ENCODE data around the gene RBM33.
A peak's percentile ranks its signal among the peaks of the same experiment; 100 is the strongest.

Gene RBM33

GRCh38 chr7:155754165-155754564 lies 109.7 kb downstream of the RBM33 start:
- no peak for DNase-seq

- DNase-seq = no peak
Observed at GRCh38 chr7:155755026-155755425, 110.6 kb downstream of the RBM33 start.

DNA sequence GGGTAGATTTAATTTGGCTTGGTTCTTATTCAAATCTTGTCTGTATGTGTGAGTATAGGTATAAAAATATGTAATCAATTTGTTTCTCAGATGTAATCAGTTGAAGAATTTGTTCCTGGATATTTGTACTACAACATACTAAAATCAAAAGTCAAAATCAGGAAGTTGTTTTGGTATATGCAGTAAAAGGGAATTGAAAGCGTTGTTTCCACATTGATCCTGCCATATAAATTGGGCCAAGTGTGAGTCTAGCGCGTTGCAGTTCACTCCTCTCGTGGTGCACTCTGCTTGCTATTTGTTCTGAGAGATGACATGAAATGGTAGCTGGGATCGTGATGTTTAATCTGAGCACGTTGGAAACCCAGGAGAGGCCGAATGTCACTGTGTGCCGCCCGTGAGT lies 111.9 kb downstream of the RBM33 start:
- DNase-seq = peak; percentile 71

DNA sequence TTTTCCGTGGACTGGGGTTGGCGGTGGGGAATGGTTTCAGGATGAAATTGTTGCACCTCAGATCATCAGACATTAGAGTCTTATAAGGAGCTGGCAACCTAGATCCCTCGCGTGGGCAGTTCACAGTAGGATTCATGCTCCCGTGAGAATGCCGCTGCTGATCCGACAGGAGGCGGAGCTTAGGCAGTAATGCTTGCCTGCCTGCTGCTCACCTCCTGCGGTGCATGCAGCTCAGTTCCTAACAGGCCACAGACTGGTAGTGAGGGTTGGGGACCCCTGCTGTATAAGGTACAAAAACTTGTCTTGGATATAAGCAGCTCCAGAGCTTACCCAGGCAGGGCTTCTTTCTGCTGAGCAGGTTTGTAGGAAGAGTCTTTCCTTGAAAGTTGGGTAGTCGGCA lies 113.9 kb downstream of the RBM33 start:
- no peak for DNase-seq

DNA sequence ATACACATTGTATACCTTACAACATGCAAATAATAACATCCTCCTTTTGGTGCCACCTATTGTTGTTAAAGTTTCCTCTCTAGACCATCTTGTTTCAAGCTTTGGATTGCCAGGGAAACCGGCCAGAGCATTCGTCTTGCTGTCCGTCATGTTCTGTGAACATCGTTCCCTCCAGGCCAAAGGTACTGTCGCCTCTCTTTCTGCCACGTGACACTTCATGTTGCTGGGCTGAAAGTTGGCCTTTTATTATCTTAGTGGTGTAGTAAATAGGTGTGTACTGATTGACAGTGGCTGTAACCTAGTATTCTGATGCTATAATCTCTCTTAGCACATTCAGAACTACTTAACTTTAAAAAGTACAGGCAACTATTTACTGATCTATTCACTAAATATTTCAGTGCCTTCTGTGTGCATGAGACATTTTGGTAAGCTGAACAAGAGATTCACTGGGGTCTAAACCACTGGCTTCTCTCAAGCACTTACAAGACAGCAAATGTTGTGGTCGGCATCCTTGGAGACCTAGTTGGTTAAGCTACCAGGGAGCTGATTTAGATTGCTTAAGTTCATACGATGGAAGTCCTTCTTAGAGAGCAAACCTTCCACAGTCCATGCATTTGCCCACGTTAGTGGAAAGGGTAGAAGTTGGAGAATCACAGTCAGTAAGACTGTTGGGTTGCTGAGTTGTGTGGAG lies 115.4 kb downstream of the RBM33 start:
- DNase-seq = no peak

GRCh38 chr7:155761162-155761561 lies 116.7 kb downstream of the RBM33 start:
- DNase-seq = peak; percentile 10

- DNase-seq = no peak
Observed at GRCh38 chr7:155762036-155762435, 117.6 kb downstream of the RBM33 start.

GRCh38 chr7:155762655-155763054 lies 118.2 kb downstream of the RBM33 start:
- DNase-seq = no peak

DNA sequence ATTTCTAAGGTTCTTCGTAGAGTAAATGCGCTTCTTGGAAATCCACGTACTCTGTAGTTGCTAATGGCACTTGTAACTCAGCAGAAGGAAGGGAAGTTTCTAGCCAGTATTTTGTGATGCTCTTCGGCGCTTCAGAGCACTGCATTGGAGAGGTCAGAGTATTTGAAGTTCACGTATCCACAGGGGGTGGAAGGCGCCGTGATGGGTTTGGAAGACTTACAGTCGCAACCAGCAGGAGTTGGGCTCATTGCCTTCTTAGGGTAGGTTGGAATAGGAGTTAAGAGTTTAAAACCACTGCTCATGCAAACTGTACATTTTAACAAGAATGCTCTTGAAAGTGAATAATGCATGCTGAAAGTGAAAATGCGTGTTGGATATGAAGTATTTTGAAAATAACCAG lies 118.7 kb downstream of the RBM33 start:
- DNase-seq = no peak

GRCh38 chr7:155763691-155764437 lies 119.4 kb downstream of the RBM33 start:
- DNase-seq = no peak

DNA sequence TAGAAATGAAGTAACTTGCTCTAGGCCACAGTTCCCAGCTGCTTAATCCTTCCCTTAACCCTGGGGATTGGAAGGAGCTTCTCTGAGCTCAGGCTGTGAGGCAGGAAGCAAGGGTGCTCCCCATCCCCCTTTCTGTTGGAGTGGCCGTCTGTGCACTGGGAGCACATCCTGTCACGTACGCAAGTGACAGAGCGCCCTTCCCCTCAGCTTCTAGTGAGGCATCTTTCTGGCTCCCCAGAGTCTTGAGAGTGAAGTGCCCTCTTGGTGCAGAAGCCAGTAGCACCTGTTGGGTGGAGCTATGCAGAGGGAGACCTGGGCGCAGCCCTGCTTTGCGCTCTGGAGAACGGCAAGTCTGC lies 120.0 kb downstream of the RBM33 start:
- no peak for DNase-seq

GRCh38 chr7:155765458-155765857 lies 121.0 kb downstream of the RBM33 start:
- no peak for DNase-seq

GRCh38 chr7:155766386-155766785 lies 121.9 kb downstream of the RBM33 start:
- no peak for DNase-seq

DNA sequence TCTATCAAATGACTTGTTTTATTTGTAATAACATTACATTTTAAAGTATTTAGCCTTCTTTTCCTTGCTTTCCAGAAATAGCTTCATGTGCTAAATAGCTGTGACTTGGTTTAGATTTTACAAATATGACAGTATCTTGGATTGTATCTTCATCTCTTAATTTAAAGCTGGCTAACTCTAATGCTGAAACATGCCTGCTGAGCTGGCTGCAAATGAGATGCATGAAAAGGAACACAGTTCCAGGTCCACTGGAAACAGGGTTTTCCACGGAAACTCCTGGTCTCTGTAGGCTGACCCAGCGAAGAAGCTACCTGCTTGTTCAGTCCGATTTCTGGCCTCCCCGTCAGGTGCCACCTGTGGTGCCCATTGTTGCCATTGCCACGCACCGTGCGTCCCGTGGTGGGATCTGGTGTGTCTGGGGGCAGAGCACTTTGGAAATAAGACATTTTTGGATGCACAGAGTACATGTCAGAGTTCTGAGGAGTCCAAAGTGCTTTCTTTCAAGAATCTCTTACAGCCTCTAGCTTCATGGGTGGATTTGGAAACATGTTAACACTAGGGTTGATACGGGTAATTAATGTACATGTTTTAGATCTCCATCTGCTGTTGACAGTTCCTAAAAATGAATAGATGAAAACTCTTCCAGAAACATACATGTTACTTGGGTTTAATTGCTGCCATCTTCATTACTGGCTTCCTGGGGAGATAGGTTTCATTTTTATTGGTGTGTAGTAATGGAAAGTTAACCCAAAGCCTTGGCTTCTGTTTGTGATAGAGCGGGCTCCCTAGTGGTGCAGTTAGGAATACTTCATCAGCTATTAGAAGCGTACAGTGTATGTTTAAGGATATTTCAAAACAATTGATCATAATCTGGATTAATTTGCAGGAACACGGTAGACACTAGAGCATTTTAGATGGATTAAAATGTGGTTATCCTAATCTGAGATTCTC lies 122.8 kb downstream of the RBM33 start:
- DNase-seq = no peak

DNA sequence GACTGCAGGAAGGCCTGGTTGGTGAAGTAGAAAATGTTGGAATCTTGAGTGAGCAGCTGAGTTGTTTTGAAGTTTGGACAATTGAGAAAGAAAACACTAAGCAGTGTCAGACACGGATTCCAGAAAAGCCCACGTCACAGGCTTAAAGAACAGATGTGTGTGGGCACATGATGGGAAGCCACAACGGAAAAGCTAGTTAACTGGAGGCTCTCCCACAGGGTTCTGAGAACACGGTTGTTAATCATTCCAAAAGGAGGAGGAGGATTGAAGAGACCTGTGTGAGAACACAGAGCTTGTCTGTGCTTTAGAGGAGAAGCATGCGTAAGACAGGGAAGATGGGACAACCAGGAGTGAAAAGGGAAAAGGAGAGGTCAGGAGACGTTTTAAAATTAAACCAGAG lies 125.2 kb downstream of the RBM33 start:
- no peak for DNase-seq

- no peak for DNase-seq
Observed at GRCh38 chr7:155770241-155770640, 125.8 kb downstream of the RBM33 start.

- no peak for DNase-seq
Observed at GRCh38 chr7:155773531-155773930, 129.1 kb downstream of the RBM33 start.

- DNase-seq = no peak
Observed at GRCh38 chr7:155774947-155775346, 130.5 kb downstream of the RBM33 start.

DNA sequence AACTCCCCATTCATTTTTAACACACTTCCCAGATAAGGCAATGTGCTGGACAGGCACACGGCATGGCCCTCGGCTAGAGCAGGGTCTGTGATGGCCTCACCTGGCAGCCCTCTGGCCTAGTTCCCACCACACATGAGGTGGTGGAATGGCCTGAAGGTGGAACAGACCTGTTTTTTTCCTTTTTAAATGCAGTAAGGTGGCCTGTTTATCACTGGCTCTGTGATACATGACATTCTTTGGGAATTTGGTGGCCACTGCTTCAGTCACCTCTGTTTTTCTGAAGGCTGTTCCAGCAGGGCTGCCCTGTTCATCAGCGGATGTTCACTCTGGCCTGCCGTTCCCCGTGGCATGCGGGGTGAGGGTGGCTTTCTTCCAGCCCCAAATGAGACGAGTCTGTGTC lies 131.2 kb downstream of the RBM33 start:
- no peak for DNase-seq

- DNase-seq = no peak
Observed at GRCh38 chr7:155776606-155777005, 132.1 kb downstream of the RBM33 start.

DNA sequence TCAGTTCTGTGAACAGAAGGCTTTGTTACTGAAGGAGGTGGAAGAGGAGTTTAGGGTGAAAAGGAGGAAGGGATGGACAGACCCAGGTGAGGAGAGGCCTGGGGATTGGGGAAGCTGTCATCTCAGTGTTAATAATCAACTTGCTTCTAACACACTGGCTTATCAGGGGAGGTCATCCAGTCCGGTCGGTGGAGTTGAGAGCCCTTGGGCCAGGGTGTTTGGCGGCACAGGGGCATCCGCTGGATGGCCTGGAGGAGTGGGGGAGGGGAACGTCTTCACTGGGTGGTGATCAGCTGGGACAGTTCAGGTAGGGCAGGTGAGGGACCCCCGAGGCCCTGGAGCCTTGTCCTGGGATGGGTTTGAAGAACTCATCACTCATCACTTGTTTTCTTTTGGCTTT lies 133.9 kb downstream of the RBM33 start:
- no peak for DNase-seq

- DNase-seq = no peak
Observed at GRCh38 chr7:155780884-155781283, 136.4 kb downstream of the RBM33 start.

- DNase-seq = no peak
Observed at GRCh38 chr7:155781433-155781832, 137.0 kb downstream of the RBM33 start.

- DNase-seq = no peak
Observed at GRCh38 chr7:155782466-155782865, 138.0 kb downstream of the RBM33 start.

All from SIG-M5 (cell line).